ENCODE measurements around the gene PLIN3.
A peak's percentile ranks its signal among the peaks of the same experiment; 100 is the strongest.

GRCh38 chr19:4851551-4852290, 15.7 kb downstream of the PLIN3 start:
- TF ChIP-seq POLR2A (IDR thresholded peaks at IDR 0.05; ENCODE audit: low read depth, low read length) (no peak), CTCF (conservative IDR thresholded peaks at IDR 0.05; ENCODE audit: low read depth, low read length) (peak; percentile 71), RAD21 (IDR thresholded peaks at IDR 0.05; ENCODE audit: low read length) (peak; percentile 66), MXI1 (IDR thresholded peaks at IDR 0.05; ENCODE audit: borderline replicate concordance, low read depth, low read length) (no peak), CHD1 (IDR thresholded peaks at IDR 0.05; ENCODE audit: low read depth, low read length) (no peak), RFX5 (IDR thresholded peaks at IDR 0.05; ENCODE audit: low read depth, low read length) (no peak), ELK1 (IDR thresholded peaks at IDR 0.05; ENCODE audit: borderline replicate concordance, low read depth, low read length) (no peak)

All from IMR-90 (cell line).